Right ventricle myocardium inferior (tissue), 1 donor: ENCODE data around the gene PLA2G2C. TPM values are rescaled to one million over a fixed set of nuclear protein-coding genes. Genes with fewer than 3 reads are reported as not detected.
A peak's percentile ranks its signal among the peaks of the same experiment; 100 is the strongest.

Experiments
- ATAC-seq: fragments of 200-7000 bp; cut with Tn5 transposase; one replicate; pipeline ENCODE4 v1.9.1; 2020; ENCODE audit warnings: mild to moderate bottlenecking, moderate library complexity
- DNase-seq: peaks from one replicate; pipeline ENCODE4 v3.0.0; 2021; ENCODE audit errors: missing footprints
- intact Hi-C: fragments of 100-400 bp; cut with DNase I; formaldehyde crosslinking; loops from one replicate; pipeline ENCODE4 v1.11.0; 2022
- total RNA-seq: library from RNA; stranded (reverse); fragmentation: NEBNext Ultra II Directional; extraction: Animal tissue kit (Norgen Biotek cat#: 25700); gene quantifications from one replicate; pipeline ENCODE4 v1.2.1, GENCODE V29; 2021
- donor health status: DM: no; HTN: yes; CAD: no; lungs with severe emphysema.

The PLA2G2C gene
- total RNA-seq, 1 donor from 2014 or later: not detected

- DNase-seq (no peak), ATAC-seq (no peak)
- intact Hi-C loops: no loop called here
Observed at GRCh38 chr1:20189664-20190063, 3.3 kb upstream of the PLA2G2C start.

GRCh38 chr1:20188455-20188817 is 2.1 kb upstream of the PLA2G2C start:
- ATAC-seq: no peak
- intact Hi-C loops: no loop called here
- no peak for DNase-seq

- ATAC-seq: no peak
- intact Hi-C loops: no loop called here
- no peak for DNase-seq
Observed at GRCh38 chr1:20187813-20188454, 1.6 kb upstream of the PLA2G2C start.

GRCh38 chr1:20187103-20187812 is 940 bp upstream of the PLA2G2C start:
- ATAC-seq (peak; percentile 35), DNase-seq (no peak)
- intact Hi-C loops: no loop called here

GRCh38 chr1:20184997-20185833 is 1.1 kb downstream of the PLA2G2C start:
- ATAC-seq (no peak), DNase-seq (no peak)
- intact Hi-C loops: no loop called here

- intact Hi-C loops: no loop called here
- DNase-seq (no peak), ATAC-seq (no peak)
Observed at GRCh38 chr1:20184481-20184900, 1.8 kb downstream of the PLA2G2C start.

- intact Hi-C loops: no loop called here
- DNase-seq (no peak), ATAC-seq (peak; percentile 48)
Observed at GRCh38 chr1:20183616-20184271, 2.6 kb downstream of the PLA2G2C start.

- intact Hi-C loops: no loop called here
- ATAC-seq (no peak), DNase-seq (no peak)
Observed at GRCh38 chr1:20183035-20183434, 3.3 kb downstream of the PLA2G2C start.

GRCh38 chr1:20182415-20182814 is 3.9 kb downstream of the PLA2G2C start:
- intact Hi-C loops: no loop called here
- ATAC-seq: no peak
- DNase-seq: no peak

GRCh38 chr1:20180844-20181207 is 5.5 kb downstream of the PLA2G2C start:
- ATAC-seq: no peak
- no peak for DNase-seq
- intact Hi-C loops: no loop called here

- DNase-seq: no peak
- intact Hi-C loops: no loop called here
- ATAC-seq: no peak
Observed at GRCh38 chr1:20180129-20180843, 6.0 kb downstream of the PLA2G2C start.

GRCh38 chr1:20179371-20180128 is 6.8 kb downstream of the PLA2G2C start:
- ATAC-seq: no peak
- DNase-seq: no peak
- intact Hi-C loops: no loop called here

- ATAC-seq (peak; percentile 21), DNase-seq (no peak)
- intact Hi-C loops: no loop called here
Observed at GRCh38 chr1:20178634-20179370, 7.5 kb downstream of the PLA2G2C start.

GRCh38 chr1:20174937-20175666 is 11.2 kb downstream of the PLA2G2C start:
- peak; percentile 20 for ATAC-seq
- no peak for DNase-seq
- intact Hi-C loops: no loop called here

GRCh38 chr1:20172033-20172590 is 14.2 kb downstream of the PLA2G2C start:
- ATAC-seq: no peak
- intact Hi-C loops: no loop called here
- no peak for DNase-seq

- DNase-seq (no peak), ATAC-seq (no peak)
- intact Hi-C loops: no loop called here
Observed at GRCh38 chr1:20169932-20170331, 16.4 kb downstream of the PLA2G2C start.
